ENCODE data around the gene GLRX.

- TF ChIP-seq, protein P1, sequence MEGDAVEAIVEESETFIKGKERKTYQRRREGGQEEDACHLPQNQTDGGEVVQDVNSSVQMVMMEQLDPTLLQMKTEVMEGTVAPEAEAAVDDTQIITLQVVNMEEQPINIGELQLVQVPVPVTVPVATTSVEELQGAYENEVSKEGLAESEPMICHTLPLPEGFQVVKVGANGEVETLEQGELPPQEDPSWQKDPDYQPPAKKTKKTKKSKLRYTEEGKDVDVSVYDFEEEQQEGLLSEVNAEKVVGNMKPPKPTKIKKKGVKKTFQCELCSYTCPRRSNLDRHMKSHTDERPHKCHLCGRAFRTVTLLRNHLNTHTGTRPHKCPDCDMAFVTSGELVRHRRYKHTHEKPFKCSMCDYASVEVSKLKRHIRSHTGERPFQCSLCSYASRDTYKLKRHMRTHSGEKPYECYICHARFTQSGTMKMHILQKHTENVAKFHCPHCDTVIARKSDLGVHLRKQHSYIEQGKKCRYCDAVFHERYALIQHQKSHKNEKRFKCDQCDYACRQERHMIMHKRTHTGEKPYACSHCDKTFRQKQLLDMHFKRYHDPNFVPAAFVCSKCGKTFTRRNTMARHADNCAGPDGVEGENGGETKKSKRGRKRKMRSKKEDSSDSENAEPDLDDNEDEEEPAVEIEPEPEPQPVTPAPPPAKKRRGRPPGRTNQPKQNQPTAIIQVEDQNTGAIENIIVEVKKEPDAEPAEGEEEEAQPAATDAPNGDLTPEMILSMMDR (IDR thresholded peaks at IDR 0.05 in 4 of 5, conservative IDR thresholded peaks at IDR 0.05 in 1 of 5) = no peak
- no peak for TF ChIP-seq POLR2A (IDR thresholded peaks at IDR 0.05)
Measured at GRCh38 chr5:95812074-95812471, 10.5 kb downstream of the GLRX start.
